HEK293T (cell line): Measurements from ENCODE around the gene STING1.

Experiments
- BHLHE40 ChIP-seq: fragments of 450-650 bp; IDR thresholded peaks from 2 replicates; pipeline ENCODE4 v1.6.1; 2016; ENCODE audit warnings: mild to moderate bottlenecking, moderate library complexity, borderline replicate concordance
- FOXM1 ChIP-seq: fragments of 450-650 bp; IDR thresholded peaks from 2 replicates; pipeline ENCODE4 v1.6.1; 2017; ENCODE audit warnings: mild to moderate bottlenecking, borderline replicate concordance
- SP1 ChIP-seq: fragments of 450-650 bp; IDR thresholded peaks from 2 replicates; pipeline ENCODE4 v1.6.1; 2017
- SUZ12 ChIP-seq: fragments of 450-650 bp; IDR thresholded peaks from 2 replicates; pipeline ENCODE4 v1.6.1; 2016; ENCODE audit warnings: mild to moderate bottlenecking
- ZNF384 ChIP-seq: fragments of 450-650 bp; IDR thresholded peaks from 2 replicates; pipeline ENCODE4 v1.6.1; 2016

- TF ChIP-seq FOXM1 (no peak), BHLHE40 (no peak), SUZ12 (no peak), SP1 (no peak), ZNF384 (no peak)
Measured at GRCh38 chr5:139457653-139458306, 24.8 kb downstream of the STING1 start.
